GM10248 (cell line): ENCODE results near the gene CASKIN2.

Experiments
- CTCF ChIA-PET: fragments of 300-600 bp; sonication (Branson Sonifier 250); formaldehyde crosslinking; extraction: SDS; loops from one replicate; lab custom pipeline; 2021; ENCODE audit warnings: antibody characterized with exemption; lab: Yijun Ruan, JAX
- POLR2A ChIA-PET: fragments of 350-650 bp; sonication (Branson Sonifier 250); formaldehyde crosslinking; extraction: SDS; loops from one replicate; lab custom pipeline; 2020; ENCODE audit warnings: antibody characterized with exemption; lab: Yijun Ruan, JAX
- DNase-seq: peaks from one replicate; pipeline ENCODE4 v3.0.0; 2012; ENCODE audit errors: extremely low spot score
- CTCF ChIP-seq: IDR thresholded peaks from 2 replicates; pipeline ENCODE4 v1.5.1; 2012; ENCODE audit warnings: mild to moderate bottlenecking, low read depth; ENCODE audit errors: extremely low read depth, missing control alignments, control extremely low read depth

CASKIN2 gene

DNA sequence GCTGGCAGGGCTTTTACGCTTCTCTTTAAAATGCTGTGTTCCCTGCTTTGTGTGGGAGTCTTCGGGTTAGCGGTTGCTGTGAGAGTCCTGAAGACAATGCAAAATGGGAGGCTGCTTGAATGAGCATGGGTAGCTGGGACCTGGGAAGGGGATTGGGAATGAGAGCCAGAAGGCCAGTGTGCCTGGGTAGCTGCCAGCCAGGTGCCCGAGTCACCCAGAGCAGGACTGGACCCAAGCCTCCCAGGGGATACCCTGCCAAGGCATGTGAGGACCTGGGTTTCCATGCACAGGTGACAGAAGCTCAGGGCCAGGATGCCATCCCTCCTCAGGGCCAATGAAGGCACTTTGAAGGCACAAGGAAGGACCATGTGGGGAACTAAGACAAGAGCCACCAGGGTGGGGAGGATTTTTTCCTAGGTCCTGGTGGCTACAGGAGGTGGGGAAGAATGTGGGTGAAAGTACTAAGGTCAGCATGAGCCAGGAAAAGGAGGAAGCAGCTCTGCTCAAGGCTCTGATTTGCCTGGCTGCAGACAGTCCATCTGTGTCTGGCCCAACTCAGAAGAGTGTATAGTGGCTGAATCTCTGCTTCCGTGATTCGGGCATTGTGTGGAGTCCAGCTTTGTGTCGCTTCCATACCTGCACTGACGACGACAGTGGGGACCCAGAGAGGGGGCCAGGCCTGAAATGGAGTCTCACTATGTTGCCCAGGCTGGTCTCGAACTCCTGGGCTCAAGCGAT is 38.4 kb downstream of the CASKIN2 start:
- CTCF ChIA-PET, result interaction anchor here (0.9 to 1.6 kb wide), 4 partner anchors 10 to 52 kb away, joined by 3 read pairs; no protein-coding TSS in a partner anchor
- POLR2A ChIA-PET, result no interaction called here
- no peak for TF ChIP-seq CTCF
- DNase-seq, result no peak

DNA sequence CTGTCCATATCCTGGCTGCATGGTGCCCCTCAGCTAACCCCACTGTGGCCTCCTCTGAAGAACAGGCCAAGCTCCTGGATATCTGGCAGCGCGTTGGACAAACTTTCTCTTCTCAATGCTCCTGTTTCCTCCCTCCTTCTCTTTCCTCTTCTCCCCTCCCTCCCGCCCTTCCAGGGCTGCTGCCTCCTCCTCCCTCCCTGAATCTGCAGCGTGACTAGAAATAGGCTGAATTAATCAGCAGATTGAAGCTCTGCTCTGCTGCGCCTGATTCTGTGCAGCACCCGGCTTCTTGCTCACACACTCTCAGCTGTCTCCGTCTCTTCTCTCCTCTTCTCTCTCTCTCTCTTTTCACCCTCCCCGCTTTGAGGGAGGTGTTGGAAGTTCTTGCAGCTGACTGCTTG is 39.1 kb downstream of the CASKIN2 start:
- no peak for DNase-seq
- ChIA-PET POLR2A (no interaction called here), CTCF (interaction anchor here (1.1 to 1.6 kb wide), 3 partner anchors 17 to 51 kb away, joined by 3 read pairs; no protein-coding TSS in a partner anchor)
- no peak for TF ChIP-seq CTCF

- ChIA-PET CTCF (interaction anchor here (1.3 kb wide), 1 partner anchor 51 kb away, joined by 3 read pairs; no protein-coding TSS in a partner anchor), POLR2A (no interaction called here)
- no peak for DNase-seq
- TF ChIP-seq CTCF, result no peak
Measured at GRCh38 chr17:75475851-75476250, 39.5 kb downstream of the CASKIN2 start.

DNA sequence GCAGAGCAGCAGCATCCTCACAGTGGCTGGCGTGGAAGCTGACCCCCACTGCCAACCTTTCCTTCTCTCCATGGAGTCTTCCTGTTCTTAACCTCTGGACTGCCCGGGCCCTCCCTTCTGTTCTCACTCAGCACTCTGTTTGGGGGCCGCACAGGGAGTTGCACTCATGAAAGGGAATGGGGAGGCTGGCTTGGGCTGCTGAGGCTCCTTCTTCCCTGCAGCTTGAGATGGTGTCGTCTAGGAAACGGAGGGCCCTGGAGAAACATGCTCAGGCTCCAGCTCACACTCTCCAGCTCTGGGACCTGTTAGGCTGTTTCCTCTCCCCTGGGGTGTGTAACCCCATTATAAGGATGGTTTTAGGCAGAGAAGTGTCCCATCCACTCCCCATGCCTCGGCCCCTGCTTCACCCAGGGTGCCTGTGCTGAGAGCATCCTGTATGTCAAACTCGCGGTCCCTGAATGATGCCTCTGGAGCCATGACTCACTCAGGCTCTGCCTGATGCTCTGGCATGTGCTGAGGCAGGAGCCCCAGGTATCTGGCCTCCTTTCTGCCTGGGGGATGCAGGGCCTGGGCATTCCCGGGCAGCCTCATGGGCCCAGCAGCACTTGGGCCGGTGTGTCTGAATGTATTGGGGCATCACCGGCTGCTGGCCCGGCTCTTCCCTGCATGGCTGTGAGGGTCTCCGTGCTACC is 40.0 kb downstream of the CASKIN2 start:
- DNase-seq, result no peak
- CTCF ChIA-PET, result interaction anchor here (1.0 to 1.5 kb wide), 3 partner anchors 11 to 50 kb away, joined by 3 to 5 read pairs (median 3); no protein-coding TSS in a partner anchor
- TF ChIP-seq CTCF, result no peak
- POLR2A ChIA-PET, result no interaction called here

- DNase-seq, result no peak
- POLR2A ChIA-PET, result no interaction called here
- no peak for TF ChIP-seq CTCF
- CTCF ChIA-PET, result interaction anchor here (1.0 to 1.7 kb wide), 3 partner anchors 12 to 158 kb away, joined by 3 to 6 read pairs (median 5); partner anchors contain the start of gene SMIM5
Measured at GRCh38 chr17:75474736-75475135, 40.6 kb downstream of the CASKIN2 start.

- TF ChIP-seq CTCF, result no peak
- DNase-seq, result no peak
- CTCF ChIA-PET, result interaction anchor here (1.7 kb wide), 1 partner anchor 160 kb away, joined by 6 read pairs; the partner anchor contains the start of gene SMIM5
- POLR2A ChIA-PET, result no interaction called here
Measured at GRCh38 chr17:75473246-75473645, 42.1 kb downstream of the CASKIN2 start.
